ENCODE data around the gene CNIH3.

GRCh38 chr1:224589006-224589405, 27.1 kb upstream of the CNIH3 start:
- TF ChIP-seq CTCF (IDR thresholded peaks at IDR 0.05) = no peak
- no peak for TF ChIP-seq POLR2A (IDR thresholded peaks at IDR 0.05)
